GM12892 (cell line): ENCODE data around the gene CDHR1.

Source experiments
- POLR2A ChIP-seq: IDR thresholded peaks from 2 replicates; pipeline ENCODE4 v1.6.1; 2011; ENCODE audit warnings: low read depth, low read length, control low read depth
- POLR2AphosphoS5 ChIP-seq: IDR thresholded peaks from 2 replicates; pipeline ENCODE4 v1.6.1; 2011; ENCODE audit warnings: low read depth, low read length, control low read depth

- no peak for TF ChIP-seq POLR2AphosphoS5
- no peak for TF ChIP-seq POLR2A
Measured at GRCh38 chr10:84238909-84239308, 44.6 kb downstream of the CDHR1 start.
